ENCODE results near the gene FAH.
"Not testable (repeated sequence)": the region's sequence is repeated elsewhere in the genome, so short reads cannot be mapped to it uniquely, and the experiment has no call there.

The FAH gene

DNA sequence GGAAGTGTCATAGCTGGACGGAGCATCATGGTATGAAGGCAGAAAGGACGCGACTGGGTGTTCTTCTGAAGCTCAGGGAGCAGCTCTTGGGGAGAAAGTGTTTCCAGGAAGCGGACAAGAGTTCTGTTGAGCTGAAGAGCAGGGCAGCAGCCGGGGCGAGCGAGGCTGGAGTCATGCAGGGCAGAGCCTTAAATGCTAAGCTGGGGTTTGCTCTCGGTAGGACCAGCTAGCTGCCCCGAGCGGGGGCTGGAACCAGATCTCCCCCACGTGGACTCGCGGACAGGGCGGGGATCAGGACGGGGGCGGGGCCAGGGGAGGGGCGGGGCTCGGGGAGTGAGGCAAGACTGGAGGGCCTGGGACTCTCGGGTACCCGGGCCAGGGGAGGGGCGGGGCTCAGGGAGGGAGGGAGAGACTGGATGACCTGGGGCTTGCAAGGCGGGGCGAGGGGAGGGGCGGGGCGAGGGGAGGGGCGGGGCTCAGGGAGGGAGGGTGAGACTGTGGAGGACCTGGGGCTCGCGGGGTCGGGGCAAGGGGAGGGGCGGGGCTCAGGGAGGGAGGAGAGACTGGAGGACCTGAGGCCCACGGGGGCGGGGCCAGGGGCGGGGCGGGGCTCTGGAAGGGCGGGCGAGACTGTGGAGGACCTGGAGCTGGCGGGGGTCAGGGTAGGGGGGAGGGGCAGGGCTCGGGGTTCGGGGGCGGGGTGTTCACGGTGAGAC is 461 bp upstream of the FAH start:
- DNase-seq = peak; percentile 39 to 66

- no peak for DNase-seq
Measured at GRCh38 chr15:80153900-80154299, 1.1 kb downstream of the FAH start.

DNA sequence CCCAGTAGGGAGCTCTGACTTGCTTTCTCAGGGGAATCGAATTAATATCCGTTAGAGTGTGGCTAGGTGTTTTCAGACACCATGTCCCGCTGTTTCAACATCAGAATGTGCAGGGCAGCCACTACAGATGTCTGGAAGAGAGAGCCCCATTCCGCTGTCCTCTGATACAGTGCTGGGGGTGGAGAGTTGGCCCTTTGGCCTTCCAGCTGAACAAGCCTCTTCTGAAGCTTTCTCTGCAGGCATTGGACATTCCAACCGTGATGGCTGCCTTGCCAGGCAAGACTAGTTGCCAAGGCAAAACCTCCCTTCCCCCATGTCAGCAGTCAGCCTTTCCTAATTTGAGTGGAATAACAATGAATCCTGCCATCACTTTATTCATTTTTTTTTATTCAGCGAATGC is 1.5 kb downstream of the FAH start:
- no peak for DNase-seq

GRCh38 chr15:80155001-80155377 is 2.2 kb downstream of the FAH start:
- DNase-seq = no peak

DNA sequence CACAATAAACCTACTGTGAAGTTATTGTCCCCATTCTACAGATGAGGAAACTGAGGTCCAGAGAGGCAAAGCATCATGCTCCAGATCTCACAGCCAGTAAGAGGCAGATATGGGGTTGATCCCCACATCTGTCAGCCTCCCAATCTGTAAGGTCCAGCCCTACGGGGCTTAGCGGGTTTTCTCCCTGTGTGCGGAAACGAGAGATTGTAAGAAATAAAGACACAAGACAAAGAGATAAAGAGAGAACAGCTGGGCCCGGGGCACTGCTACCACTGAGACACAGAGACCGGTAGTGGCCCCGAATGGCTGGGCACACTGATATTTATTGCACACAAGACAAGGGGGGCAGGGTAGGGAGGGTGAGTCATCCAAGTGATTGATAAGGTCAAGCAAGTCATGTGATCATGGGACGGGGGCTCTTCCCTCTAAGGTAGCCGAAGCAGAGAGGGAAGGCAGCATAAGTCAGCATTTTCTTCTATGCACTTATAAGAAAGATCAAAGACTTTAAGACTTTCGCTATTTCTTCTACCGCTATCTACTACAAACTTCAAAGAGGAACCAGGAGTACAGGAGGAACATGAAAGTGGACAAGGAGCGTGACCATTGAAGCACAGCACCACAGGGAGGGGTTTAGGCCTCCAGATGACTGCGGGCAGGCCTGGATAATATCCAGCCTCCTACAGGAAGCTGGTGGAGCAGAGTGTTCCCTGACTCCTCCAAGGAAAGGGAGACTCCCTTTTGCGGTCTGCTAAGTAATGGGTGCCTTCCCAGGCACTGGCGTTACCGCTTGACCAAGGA is 2.8 kb downstream of the FAH start:
- not testable (repeated sequence) for DNase-seq

GRCh38 chr15:80156176-80156720 is 3.4 kb downstream of the FAH start:
- no peak for DNase-seq

- no peak for DNase-seq
Measured at GRCh38 chr15:80157215-80157614, 4.4 kb downstream of the FAH start.

DNA sequence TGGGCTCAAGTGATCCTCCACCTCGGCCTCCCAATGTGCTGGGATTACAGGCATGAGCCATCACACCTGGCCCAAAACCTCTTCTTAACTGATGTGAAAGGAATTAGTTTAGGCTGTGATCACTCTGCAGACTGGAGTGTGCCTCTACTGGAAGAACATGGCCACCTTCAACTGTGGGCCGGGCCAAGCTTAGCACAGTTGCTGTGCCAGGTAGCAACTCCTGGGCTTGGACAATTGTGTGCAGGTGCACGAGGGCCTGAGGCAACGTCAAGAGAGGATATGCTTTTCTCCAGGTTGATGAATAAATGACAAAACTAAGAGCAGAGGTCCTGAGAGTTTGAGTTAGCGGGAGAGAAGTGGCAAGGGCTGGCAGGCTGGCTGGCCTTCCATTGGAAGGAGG is 6.5 kb downstream of the FAH start:
- no peak for DNase-seq

DNA sequence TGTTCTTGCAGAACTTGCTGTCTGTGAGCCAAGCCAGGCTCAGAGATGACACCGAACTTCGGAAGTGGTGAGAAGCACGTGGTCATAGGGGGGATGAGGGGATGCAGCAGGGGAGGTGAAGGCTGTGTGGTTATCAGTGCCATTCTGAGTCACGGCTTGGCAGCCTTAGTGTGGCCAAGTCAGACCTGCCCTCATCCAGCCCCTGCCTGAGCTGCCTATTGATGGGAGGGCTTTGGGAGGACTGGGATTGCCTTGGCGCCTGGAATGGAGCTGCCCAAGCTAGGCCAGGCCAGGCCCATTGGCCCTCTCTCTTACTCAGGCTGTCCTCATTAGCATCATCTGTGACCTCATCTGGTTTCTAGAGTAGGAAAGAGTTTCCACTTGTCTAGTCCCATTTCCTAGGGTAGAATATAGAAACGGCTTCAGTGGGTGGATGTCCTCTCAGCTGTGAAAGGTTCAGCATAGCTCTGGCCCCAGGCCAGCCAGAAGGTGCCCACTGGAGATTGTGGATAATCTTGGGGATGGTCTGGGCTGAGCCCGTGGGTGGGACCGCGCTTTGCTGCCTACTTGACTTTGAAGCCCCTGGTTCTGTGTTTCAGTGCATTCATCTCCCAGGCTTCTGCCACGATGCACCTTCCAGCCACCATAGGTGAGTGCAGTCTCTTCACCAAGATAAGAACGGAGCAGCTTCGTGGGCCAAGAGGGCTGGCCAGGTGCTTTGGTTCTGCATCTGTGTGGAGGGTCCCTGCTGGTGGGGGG is 7.2 kb downstream of the FAH start:
- no peak for DNase-seq

- DNase-seq = no peak
Measured at GRCh38 chr15:80160570-80161156, 7.9 kb downstream of the FAH start.

DNA sequence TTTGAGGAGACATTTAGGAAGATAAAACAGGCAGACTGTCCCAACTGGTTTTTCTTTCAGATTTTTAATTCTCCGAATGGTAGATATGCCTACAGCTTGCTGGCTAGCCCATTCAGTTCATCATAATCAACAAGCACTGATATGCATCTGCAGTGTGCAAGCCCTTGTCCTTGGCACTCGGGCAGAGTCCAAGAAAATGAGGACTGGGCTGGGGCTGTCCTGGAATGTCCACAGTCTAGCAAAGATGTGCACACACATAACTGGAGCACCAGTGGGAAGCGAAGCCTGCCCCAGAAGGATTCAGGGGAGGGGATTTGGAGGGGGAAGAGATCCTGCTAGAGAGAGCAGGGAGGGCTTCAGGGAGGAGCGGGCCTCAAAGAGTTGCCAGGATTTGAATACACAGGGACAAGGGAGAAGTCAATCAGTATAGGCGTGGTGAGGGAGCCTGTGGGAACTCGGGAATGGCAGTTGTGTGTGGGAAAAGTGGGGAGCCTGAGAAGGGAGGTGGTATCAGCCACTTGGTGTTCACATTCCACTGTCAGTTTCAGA is 8.7 kb downstream of the FAH start:
- DNase-seq = no peak

DNA sequence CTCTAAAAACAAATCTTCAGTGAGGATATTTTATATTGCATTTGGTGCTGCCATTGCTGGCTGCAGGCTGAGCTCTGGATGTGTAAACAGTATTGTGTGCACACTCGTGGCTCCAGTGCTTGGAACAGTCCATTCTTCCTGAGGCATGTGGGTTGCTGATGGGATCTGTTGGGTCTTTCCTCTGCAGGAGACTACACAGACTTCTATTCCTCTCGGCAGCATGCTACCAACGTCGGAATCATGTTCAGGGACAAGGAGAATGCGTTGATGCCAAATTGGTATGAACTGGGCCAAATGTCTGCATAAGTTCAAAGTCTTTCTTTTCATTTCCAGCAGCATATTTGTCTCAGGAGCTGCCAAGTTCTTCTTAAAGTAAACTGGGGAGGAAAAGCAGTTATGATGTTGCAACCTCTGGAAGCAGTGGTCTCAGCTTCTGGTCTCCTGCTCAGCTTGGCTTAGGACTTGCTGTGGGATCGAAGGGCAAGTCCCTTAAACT is 9.3 kb downstream of the FAH start:
- DNase-seq = no peak

- DNase-seq = no peak
Measured at GRCh38 chr15:80163217-80163616, 10.4 kb downstream of the FAH start.

GRCh38 chr15:80163897-80164296 is 11.1 kb downstream of the FAH start:
- DNase-seq = no peak

DNA sequence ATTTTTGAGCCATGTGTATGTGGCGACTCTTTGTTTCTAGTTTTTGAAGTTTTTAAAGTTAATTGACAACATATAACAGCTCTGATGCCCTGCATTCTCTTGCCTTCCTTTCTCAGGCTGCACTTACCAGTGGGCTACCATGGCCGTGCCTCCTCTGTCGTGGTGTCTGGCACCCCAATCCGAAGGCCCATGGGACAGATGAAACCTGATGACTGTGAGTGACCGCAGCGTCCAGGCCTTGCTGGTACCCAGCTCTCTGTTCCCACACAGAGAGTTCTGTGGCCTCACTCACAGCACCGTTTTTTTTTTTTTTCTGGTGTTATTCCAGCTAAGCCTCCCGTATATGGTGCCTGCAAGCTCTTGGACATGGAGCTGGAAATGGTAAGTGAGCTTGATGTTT is 15.1 kb downstream of the FAH start:
- no peak for DNase-seq

- DNase-seq = no peak
Measured at GRCh38 chr15:80168421-80168820, 15.6 kb downstream of the FAH start.

GRCh38 chr15:80169768-80170357 is 17.1 kb downstream of the FAH start:
- DNase-seq = no peak

GRCh38 chr15:80170596-80170995 is 17.8 kb downstream of the FAH start:
- no peak for DNase-seq

GRCh38 chr15:80171787-80172186 is 19.0 kb downstream of the FAH start:
- no peak for DNase-seq

GRCh38 chr15:80172401-80172800 is 19.6 kb downstream of the FAH start:
- DNase-seq = no peak

DNA sequence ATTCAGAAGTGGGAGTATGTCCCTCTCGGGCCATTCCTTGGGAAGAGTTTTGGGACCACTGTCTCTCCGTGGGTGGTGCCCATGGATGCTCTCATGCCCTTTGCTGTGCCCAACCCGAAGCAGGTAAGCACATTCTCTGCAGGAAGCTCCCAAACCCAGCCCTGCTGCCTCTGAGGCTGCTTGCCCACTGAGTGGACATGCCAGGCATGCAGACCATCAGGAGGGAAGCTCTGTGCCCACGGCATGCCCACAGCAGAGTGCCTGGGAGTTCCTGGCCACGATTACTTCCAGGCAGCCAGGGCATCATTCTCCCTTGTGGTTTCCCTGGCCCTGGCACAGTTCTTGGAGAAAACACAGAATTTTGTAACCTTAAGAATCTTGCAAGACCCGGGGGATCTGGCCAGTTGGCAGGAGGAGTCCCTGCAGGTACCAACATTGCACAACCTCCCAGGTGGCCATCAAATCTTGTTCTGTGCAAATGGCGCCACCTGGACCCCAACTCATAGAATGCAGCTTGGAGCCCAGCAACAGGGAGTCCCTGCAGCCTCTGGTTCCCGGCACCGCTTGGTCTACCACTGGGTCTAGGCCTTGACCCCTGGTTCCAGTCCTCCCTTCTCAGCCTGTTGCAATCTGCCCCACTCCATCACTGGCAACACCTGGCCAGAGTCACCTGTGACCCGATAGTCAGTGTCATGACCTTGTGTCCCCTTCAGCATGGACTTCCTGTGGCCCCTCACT is 20.4 kb downstream of the FAH start:
- peak; percentile 22 to 45 for DNase-seq

All from NCI-H1930 (cell line).